ENCODE results near the gene DDX17.

The DDX17 gene

GRCh38 chr22:38506118-38506962 lies at the start of gene DDX17:
Gene DDX17, minus strand, starts transcription at chr22:38506311.
- DNase-seq = peak; percentile 81

GRCh38 chr22:38554281-38554680 lies 48.2 kb upstream of the DDX17 start:
- DNase-seq = no peak

GRCh38 chr22:38549101-38549894 lies 43.2 kb upstream of the DDX17 start:
- no peak for DNase-seq

GRCh38 chr22:38540701-38541100 lies 34.6 kb upstream of the DDX17 start:
- DNase-seq = no peak

GRCh38 chr22:38531251-38531938 lies 25.3 kb upstream of the DDX17 start:
- no peak for DNase-seq

- no peak for DNase-seq
Measured at GRCh38 chr22:38524429-38524828, 18.3 kb upstream of the DDX17 start.

GRCh38 chr22:38523479-38523878 lies 17.4 kb upstream of the DDX17 start:
- no peak for DNase-seq

GRCh38 chr22:38523029-38523428 lies 16.9 kb upstream of the DDX17 start:
- no peak for DNase-seq

GRCh38 chr22:38519453-38520250 lies 13.5 kb upstream of the DDX17 start:
- no peak for DNase-seq

- DNase-seq = no peak
Measured at GRCh38 chr22:38518620-38519019, 12.5 kb upstream of the DDX17 start.

- peak; percentile 19 for DNase-seq
Measured at GRCh38 chr22:38513063-38513462, 7.0 kb upstream of the DDX17 start.

- no peak for DNase-seq
Measured at GRCh38 chr22:38510416-38510970, 4.4 kb upstream of the DDX17 start.

- peak; percentile 66 for DNase-seq
Measured at GRCh38 chr22:38505541-38506117, 482 bp downstream of the DDX17 start.

GRCh38 chr22:38504731-38505540 lies 1.2 kb downstream of the DDX17 start:
- peak; percentile 29 for DNase-seq

- no peak for DNase-seq
Measured at GRCh38 chr22:38503021-38503420, 3.1 kb downstream of the DDX17 start.

GRCh38 chr22:38501797-38502672 lies 4.1 kb downstream of the DDX17 start:
- DNase-seq = no peak

GRCh38 chr22:38497869-38498268 lies 8.2 kb downstream of the DDX17 start:
- DNase-seq = no peak

GRCh38 chr22:38494939-38495338 lies 11.2 kb downstream of the DDX17 start:
- DNase-seq = no peak

- no peak for DNase-seq
Measured at GRCh38 chr22:38494498-38494897, 11.6 kb downstream of the DDX17 start.

Measured in NK-92 treated with Interleukin-12 subunit alpha and Interleukin-12 subunit beta, amount 100 ng/mL, for 24 hours (cell line).